KMS-11 (cell line): ENCODE results near the gene CAPS2.

Source experiments
- H2AFZ ChIP-seq: fragments of 200-600 bp; sonication (generic); 2 replicates; pipeline ENCODE4 v1.6.1; 2016; ENCODE audit warnings: antibody characterized with exemption, mixed run types, low read depth
- H3K27ac ChIP-seq: fragments of 200-600 bp; sonication (generic); 2 replicates; pipeline ENCODE4 v1.6.1; 2016; ENCODE audit warnings: mild to moderate bottlenecking, mixed run types
- H3K27me3 ChIP-seq: fragments of 200-600 bp; sonication (generic); 2 replicates; pipeline ENCODE4 v1.6.1; 2017; ENCODE audit warnings: mild to moderate bottlenecking, low read depth, mixed run types, moderate library complexity; ENCODE audit not compliant: insufficient read depth
- H3K36me3 ChIP-seq: fragments of 200-600 bp; sonication (generic); 2 replicates; pipeline ENCODE4 v1.6.1; 2017; ENCODE audit warnings: mild to moderate bottlenecking, mixed run types; ENCODE audit not compliant: insufficient read depth
- H3K4me1 ChIP-seq: fragments of 200-600 bp; sonication (generic); 2 replicates; pipeline ENCODE4 v1.6.1; 2016; ENCODE audit warnings: mild to moderate bottlenecking, low read depth, mixed run types; ENCODE audit not compliant: poor library complexity, severe bottlenecking
- H3K4me2 ChIP-seq: fragments of 200-600 bp; sonication (generic); 2 replicates; pipeline ENCODE4 v1.7.0; 2016; ENCODE audit warnings: mild to moderate bottlenecking, mixed run types
- H3K4me3 ChIP-seq: fragments of 200-600 bp; sonication (generic); IDR thresholded peaks from 2 replicates; pipeline ENCODE4 v1.6.1; 2017; ENCODE audit warnings: low read depth, low read length, mixed read lengths; ENCODE audit not compliant: insufficient read depth
- H3K79me2 ChIP-seq: fragments of 200-600 bp; sonication (generic); 2 replicates; pipeline ENCODE4 v1.6.1; 2016; ENCODE audit warnings: low read depth, mixed run types; ENCODE audit not compliant: insufficient read depth
- H3K9ac ChIP-seq: fragments of 200-600 bp; sonication (generic); 2 replicates; pipeline ENCODE4 v1.6.1; 2016; ENCODE audit warnings: mild to moderate bottlenecking, mixed run types
- H4K20me1 ChIP-seq: fragments of 200-600 bp; sonication (generic); 2 replicates; pipeline ENCODE4 v1.6.1; 2016; ENCODE audit warnings: mild to moderate bottlenecking, mixed run types; ENCODE audit not compliant: insufficient read depth
- TF ChIP-seq, protein P1 (sequence below): fragments of 200-600 bp; sonication (generic); conservative IDR thresholded peaks from 2 replicates; pipeline ENCODE4 v1.6.1; 2017; ENCODE audit warnings: low read depth, mild to moderate bottlenecking, antibody characterized with exemption, low read length, moderate library complexity, mixed read lengths

CAPS2 gene

DNA sequence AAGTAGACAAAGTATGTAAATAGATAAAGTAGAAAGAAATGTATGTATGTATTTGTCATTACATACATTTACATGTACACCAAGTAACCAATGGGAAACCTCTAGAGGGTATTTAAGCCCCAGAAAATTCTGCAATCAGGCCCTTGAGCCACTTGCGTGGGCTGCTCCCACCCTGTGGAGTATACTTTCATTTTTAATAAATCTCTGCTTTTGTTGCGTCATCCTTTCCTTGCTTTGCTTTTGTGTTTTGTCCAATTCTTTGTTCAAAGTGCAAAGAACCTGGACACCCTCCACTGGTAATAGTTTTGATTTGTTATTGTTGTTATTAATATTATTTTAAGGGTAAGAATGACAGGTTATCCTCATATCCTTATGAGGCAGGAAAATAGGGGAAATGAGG, 21.8 kb downstream of the CAPS2 start:
- no peaks in the 10 kb centered on the region for H3K4me1 ChIP-seq
- no peak overlapping the region for H3K9ac ChIP-seq
- no peak overlapping the region for H3K4me3 ChIP-seq
- no peak overlapping the region for H3K4me2 ChIP-seq
- TF ChIP-seq, protein P1, sequence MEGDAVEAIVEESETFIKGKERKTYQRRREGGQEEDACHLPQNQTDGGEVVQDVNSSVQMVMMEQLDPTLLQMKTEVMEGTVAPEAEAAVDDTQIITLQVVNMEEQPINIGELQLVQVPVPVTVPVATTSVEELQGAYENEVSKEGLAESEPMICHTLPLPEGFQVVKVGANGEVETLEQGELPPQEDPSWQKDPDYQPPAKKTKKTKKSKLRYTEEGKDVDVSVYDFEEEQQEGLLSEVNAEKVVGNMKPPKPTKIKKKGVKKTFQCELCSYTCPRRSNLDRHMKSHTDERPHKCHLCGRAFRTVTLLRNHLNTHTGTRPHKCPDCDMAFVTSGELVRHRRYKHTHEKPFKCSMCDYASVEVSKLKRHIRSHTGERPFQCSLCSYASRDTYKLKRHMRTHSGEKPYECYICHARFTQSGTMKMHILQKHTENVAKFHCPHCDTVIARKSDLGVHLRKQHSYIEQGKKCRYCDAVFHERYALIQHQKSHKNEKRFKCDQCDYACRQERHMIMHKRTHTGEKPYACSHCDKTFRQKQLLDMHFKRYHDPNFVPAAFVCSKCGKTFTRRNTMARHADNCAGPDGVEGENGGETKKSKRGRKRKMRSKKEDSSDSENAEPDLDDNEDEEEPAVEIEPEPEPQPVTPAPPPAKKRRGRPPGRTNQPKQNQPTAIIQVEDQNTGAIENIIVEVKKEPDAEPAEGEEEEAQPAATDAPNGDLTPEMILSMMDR = no peak
- no peaks in the 10 kb centered on the region for H3K27me3 ChIP-seq
- H3K36me3 ChIP-seq = no peaks in the 10 kb centered on the region
- H4K20me1 ChIP-seq = no peaks in the 10 kb centered on the region
- H3K27ac ChIP-seq = no peak overlapping the region
- H2AFZ ChIP-seq = no peak overlapping the region
- no peaks in the 10 kb centered on the region for H3K79me2 ChIP-seq

DNA sequence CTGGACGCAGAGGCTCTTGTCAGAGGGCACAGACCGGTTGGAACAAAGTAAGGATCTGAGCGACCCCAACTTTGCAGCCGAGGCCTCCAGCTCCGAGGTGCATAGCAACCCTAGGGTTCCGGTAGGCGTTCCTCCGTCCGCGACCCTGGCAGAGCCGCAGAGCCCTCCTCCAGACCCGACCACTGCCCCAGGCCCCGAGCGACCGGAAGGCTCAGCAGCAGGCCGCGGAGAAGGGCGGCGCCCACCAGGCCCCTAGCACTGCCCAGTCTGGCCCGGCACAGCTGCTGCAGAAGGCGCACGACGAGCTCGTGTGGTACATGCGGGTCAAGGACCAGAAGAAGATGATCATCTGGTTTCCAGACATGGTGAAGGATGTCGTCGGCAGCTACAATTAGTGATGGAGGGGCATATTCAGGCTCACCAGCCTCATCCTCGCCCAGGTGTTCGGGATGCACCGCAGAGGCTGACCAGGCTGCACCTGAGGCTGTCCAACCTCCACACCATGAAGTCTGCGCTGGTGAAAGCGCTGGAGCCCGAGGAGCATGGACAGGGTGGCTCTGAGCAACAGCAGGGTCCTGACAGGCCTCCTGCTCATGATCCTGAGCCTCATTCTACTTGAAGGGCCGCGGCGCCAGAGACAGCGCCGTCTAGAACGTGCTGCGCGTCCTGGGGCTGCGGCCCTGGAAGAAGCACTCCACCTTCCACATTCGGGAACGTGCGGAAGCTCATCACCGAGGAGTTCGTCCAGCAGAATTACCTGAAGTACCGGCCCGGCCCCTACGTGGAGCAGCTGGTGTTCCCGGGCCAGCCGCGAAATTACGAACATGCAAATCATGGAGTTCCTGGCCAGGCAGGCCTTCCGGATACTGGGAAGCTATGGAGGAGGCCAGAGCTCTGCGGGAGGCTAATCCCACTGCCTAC, 24.5 kb downstream of the CAPS2 start:
- no peak overlapping the region for H3K27ac ChIP-seq

DNA sequence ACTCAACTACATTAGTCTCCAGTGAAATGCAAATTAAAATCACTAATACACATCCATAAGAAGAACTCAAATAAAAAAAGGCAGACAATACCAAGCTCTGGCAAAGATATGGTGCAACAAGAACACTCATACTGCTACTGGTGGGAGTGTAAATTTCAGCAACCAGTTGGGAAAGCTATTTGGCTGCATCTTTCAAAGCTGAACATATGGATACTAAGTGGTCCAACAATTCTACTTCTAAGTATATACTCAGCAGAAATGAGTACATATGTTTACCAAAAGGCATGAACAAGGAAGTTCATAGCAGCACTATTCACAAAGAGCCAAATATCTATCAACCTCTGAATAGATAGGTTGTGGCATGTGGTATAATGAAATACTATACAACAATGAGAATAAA, 27.3 kb downstream of the CAPS2 start:
- no peaks in the 10 kb centered on the region for H3K4me1 ChIP-seq
- H3K79me2 ChIP-seq = no peaks in the 10 kb centered on the region
- no peak overlapping the region for H3K4me3 ChIP-seq
- H3K9ac ChIP-seq = no peak overlapping the region
- H3K4me2 ChIP-seq = no peak overlapping the region
- no peaks in the 10 kb centered on the region for H3K27me3 ChIP-seq
- H4K20me1 ChIP-seq = no peaks in the 10 kb centered on the region
- H2AFZ ChIP-seq = no peak overlapping the region
- no peaks in the 10 kb centered on the region for H3K36me3 ChIP-seq
- TF ChIP-seq, protein P1 = no peak
- H3K27ac ChIP-seq = no peak overlapping the region

More for the DNA sequence above, 24.5 kb downstream of the CAPS2 start:
- H2AFZ ChIP-seq = no peak overlapping the region
- H3K79me2 ChIP-seq = no peaks in the 10 kb centered on the region
- no peak overlapping the region for H3K4me3 ChIP-seq
- TF ChIP-seq, protein P1 = no peak
- H3K4me1 ChIP-seq = no peaks in the 10 kb centered on the region
- no peak overlapping the region for H3K9ac ChIP-seq
- H4K20me1 ChIP-seq = no peaks in the 10 kb centered on the region
- H3K36me3 ChIP-seq = no peaks in the 10 kb centered on the region
- H3K27me3 ChIP-seq = no peaks in the 10 kb centered on the region
- H3K4me2 ChIP-seq = no peak overlapping the region

DNA sequence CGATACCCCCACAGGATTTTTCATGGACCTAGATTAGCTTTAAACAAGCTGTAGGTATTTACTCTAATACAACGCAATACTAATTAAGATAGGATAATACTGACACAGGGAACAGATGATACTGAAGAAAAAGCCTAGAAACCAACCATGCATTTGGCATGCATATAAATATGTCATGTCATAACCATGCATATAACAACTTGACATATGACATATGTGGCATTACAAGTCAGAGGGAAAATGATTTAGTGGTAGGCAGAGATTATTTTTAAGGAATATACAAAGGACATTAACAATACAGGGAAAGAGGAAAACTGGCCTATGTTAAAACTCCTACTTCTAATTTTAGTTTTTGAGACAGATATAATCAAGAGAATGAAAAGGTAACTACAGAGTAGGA, 27.9 kb downstream of the CAPS2 start:
- Histone ChIP-seq H3K4me3 (no peak overlapping the region), H3K27me3 (no peaks in the 10 kb centered on the region), H3K27ac (no peak overlapping the region), H2AFZ (no peak overlapping the region), H4K20me1 (no peaks in the 10 kb centered on the region), H3K79me2 (no peaks in the 10 kb centered on the region), H3K36me3 (no peaks in the 10 kb centered on the region), H3K4me2 (no peak overlapping the region), H3K4me1 (no peaks in the 10 kb centered on the region), H3K9ac (no peak overlapping the region)
- TF ChIP-seq, protein P1 = no peak
